NCI-H510A treated with DMSO at 0.1 percent for 48 hours (cell line): ENCODE data around the gene ANKRD49.
"Not testable (repeated sequence)": the region's sequence is repeated elsewhere in the genome, so short reads cannot be mapped to it uniquely, and the experiment has no call there.

ENCODE experiments used
- DNase-seq: peaks from one replicate; lab custom pipeline; 2025; lab: John Stamatoyannopoulos, UW

Gene ANKRD49, protein sequence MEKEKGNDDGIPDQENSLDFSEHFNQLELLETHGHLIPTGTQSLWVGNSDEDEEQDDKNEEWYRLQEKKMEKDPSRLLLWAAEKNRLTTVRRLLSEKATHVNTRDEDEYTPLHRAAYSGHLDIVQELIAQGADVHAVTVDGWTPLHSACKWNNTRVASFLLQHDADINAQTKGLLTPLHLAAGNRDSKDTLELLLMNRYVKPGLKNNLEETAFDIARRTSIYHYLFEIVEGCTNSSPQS

DNA sequence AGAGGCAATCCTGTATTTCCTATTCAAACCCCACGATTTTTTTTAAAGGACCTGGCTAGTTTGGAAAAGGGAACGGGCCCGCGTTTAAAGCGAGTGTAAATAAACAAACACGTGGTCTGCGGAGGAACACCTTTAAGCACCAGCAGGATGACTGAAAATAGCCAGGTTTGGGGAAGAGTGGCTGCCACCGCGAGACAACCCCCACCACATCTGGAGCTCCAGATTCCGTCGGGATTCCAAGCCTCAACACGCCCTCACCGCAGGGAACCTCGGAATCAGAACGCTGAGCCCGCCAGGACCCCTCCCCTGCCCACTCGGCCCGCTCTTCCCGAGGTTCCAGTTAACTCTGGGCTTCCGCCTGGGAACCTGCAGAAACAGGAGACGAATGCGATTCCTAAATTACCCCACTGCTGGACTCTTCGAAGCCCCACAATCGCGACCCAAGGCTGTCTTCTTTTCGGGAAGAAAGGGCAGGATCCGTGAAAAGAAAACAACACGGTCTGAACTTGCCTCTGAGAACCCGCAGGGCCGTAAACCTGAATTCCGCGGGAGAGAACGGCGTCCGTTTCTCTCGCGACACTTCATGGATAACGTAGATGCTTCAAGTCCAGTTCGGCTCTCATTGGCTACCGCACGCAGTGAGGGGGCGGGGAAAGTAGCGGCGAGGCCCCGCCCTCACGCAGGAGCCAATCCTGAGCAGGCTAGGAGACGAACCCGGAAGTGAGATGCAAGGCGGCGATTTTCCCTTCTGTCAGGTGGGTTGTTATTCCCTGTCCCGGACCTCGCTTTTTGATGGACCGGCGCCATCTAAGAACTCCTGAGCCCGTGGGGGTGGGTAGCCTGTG lies at the start of gene ANKRD49, which contains the start of gene MRE11:
ANKRD49 (plus strand) TSS at position 704 of the 845 bp plus-strand sequence. CDS start 2,710 bp downstream, outside the sequence.
MRE11 (minus strand) TSS at position 564 of the 845 bp plus-strand sequence. CDS start 1,043 bp downstream, outside the sequence.
- DNase-seq: peak; percentile 96

DNA sequence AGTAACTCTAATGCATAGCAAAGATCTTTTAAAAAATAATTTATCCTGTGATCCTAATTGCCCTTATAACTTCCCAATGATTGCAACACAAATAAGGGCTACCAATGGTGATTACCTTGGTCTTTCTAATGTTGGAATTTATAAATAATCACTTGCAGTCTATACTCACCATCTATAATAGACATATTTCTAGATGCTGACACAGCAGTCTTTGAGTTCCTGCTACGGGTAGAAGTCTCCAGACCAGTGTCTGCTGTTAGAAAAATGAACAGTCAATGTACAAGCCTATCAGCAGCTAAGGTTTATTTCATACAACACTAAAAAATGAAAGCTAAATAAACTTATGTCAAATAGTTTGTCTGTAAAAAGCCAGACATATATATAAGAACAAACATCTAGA lies 48.1 kb upstream of the ANKRD49 start:
- no peak for DNase-seq

DNA sequence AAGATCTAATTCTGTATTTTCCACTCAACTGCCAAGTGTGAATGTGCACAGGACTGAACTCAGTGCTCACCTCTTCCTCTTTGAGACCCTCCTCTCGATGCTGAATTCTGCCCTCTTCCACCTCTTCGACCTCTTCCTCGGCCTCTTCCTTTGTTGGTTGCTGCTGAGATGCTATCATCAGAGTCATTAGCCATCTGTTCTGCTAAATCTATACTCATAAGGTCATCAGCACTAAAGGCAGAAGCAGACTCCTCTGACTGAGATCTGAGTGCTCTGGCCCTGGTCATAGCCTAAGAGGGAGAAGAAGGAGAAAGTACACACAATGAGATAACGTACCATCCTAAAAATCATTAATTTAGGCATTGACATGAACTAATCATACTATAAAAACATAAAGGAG lies 46.6 kb upstream of the ANKRD49 start:
- no peak for DNase-seq

DNA sequence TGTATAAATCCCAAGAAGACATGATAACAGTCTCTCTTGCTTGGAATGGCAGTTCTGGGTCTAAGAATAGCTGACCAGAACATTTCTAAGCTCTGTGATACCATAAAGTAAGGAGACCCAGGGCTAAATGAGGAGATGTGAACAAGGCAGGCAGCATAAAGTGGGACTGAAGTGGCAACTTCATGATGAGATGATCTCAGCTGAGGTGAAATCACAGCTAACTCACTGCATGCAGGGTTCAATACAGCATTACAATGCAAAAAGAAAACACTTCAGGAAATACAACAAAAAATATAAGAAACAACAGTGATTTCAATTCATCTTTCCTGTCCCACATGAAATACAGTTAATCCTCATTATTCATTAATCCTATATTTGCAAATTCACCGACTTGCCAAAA lies 44.8 kb upstream of the ANKRD49 start:
- DNase-seq: no peak

- peak; percentile 19 for DNase-seq
These were observed 44.3 kb upstream of the ANKRD49 start for GRCh38 chr11:94449437-94449836.

DNA sequence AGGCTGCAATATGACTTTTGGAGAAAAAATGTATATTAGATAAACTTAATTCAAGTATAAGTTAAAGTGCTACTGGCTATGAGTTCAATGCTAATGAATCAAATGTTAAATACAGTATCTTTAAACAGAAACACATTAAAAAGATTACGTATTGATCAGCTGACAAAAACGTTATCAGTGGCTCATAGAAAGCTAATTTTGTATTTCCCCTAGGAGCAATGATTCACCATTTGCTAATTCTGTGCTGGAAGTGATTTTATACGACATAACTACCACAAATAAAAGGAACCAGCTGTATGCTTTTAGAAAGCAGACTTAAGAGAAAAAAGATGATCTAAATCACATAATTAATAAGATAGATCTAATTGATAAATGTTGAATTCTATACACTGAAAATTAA lies 43.7 kb upstream of the ANKRD49 start:
- no peak for DNase-seq

- no peak for DNase-seq
These were observed 40.8 kb upstream of the ANKRD49 start for GRCh38 chr11:94452988-94453387.

DNA sequence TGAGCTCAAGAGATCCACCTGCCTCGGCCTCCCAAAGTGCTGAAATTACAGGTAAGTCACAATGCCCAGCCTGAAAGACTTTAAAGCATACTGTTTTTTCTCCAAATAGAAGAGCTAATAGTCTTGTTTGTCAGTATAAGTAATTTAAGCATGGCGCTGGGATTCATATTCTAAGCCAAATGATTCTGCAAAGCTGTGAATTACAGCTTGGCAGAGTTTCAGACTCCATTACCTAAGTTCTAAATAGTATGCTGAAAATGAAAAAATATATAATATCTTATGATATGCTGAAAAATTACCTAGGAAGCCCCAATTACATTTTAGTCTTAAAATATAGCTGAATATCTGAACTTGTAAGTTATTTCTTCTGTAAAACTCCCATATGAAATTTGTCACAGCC lies 39.5 kb upstream of the ANKRD49 start:
- DNase-seq: no peak

GRCh38 chr11:94455861-94456260 lies 37.9 kb upstream of the ANKRD49 start:
- DNase-seq: no peak

DNA sequence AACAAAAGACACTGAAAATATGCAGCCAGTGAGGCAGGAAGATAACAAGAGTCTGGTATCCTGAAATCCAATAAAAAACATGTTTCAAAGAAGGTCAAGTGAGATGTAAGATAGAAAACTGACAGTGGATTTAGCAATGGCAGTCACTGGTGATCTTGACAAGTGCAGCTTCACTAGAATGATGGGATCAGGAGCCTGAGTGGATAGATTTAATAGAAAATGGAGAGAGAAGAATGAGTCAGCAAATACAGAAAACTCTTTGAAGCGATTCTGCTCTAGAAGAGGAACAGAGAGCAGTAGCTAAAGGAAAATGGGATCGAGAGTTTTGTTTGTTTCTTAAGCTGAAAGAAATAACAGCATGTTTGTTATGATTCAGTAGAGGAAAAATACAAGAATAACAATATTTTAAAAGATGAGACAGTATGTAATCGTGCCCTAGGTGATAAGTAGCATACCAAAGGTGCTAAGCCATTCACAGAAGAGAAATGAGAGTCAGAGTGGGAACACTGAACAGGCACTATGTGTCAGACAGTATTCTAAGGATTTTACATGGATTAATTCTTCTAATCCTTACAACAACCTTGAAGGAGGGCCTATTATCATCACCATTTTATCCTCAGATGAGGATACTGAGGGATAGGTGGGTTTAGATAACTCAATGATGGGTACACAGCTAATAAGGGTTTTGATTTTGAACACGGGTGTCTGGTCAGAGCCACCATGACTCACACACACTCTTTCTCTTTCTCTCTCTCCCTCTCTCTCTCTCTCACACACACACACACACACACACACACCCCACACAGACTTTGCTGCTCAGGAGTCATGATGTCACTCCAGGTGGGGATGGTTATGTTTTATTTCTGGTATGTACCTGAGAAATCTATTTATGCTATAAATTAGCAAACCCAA lies 36.4 kb upstream of the ANKRD49 start:
- DNase-seq: no peak

DNA sequence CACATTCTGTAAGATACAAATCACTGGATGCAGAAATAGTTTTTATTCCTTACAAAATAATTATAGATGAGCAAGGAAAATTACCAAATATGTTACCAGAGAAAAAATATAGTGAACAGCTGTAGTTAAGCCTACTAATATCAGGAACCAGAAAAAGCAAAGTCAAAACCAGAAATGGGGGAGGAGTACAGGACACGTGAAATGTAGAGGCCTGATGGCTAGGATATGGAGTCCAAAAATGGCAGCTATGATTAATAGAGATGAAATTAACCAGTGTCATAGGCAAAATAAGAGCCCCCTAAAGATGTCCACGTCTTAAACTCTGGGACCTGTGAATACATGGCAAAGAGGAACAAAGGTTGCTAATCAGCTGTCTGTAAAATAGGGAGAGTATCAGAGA lies 34.2 kb upstream of the ANKRD49 start:
- DNase-seq: no peak

GRCh38 chr11:94469416-94469815 lies 24.4 kb upstream of the ANKRD49 start:
- no peak for DNase-seq

- DNase-seq: no peak
These were observed 20.6 kb upstream of the ANKRD49 start for GRCh38 chr11:94472916-94473799.

- no peak for DNase-seq
These were observed 16.2 kb upstream of the ANKRD49 start for GRCh38 chr11:94477624-94478023.

DNA sequence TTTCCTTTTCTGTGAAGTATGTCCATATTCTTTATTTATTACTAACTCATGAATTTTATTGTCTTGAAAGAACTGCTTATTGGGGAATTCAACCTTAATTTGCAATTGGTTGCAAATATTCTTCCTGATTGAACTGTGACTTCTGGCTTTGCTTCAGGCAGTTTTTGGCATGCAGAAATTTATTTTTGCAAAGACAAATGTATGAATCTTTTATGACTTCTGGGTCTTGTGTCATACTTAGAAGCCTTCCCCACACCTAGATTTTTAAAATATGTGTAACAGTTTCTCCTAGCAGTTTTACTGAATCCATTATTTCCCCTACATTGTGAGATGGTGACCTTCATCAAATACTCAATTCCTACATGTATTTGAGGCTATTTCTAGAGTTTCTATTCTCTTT lies 12.4 kb upstream of the ANKRD49 start:
- no peak for DNase-seq

DNA sequence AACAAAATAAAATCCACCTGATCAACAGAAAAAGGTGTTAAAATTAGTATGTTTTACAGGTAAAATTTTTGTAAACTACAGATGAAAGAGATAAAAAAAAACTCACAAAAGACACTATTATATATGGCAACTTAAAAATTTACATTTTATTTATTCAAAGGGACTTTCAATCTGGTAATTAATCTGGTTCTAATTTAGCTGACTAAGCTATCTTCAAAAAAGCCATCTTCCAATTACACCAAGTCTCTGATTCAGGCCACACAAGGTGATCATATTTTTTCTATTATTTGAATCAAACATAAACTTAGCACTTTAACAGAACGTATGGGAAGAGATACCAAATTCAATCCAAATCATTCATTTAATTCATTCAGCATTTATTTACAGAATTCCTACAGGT lies 7.7 kb upstream of the ANKRD49 start:
- DNase-seq: no peak

DNA sequence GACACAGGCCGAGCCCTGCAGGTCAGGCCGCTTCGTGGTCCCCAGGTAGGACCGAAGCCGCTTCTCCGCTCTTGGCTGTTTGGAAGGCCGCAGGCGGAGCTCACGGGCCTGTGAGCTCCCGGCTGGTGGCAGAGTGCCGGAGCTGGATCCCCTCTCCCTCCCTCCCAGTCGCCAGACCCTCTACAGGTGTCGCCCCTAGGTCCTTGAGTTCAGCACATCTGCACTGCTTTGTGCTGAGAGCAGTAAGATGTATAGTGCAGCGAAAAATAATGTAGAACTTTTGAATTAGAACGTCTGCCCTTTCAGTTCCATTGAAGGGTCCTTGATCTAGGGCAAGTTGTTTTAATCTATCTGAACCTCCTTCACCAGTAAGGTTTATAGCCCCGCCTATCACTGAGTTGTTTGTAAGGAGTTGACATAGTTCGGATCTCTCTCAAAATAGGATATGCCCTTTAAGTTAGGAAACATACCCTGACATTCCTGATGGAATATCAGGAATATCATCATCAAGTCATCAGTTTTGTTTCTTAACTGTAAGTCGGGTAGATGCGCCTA lies 419 bp downstream of the ANKRD49 start:
- peak; percentile 22 for DNase-seq

DNA sequence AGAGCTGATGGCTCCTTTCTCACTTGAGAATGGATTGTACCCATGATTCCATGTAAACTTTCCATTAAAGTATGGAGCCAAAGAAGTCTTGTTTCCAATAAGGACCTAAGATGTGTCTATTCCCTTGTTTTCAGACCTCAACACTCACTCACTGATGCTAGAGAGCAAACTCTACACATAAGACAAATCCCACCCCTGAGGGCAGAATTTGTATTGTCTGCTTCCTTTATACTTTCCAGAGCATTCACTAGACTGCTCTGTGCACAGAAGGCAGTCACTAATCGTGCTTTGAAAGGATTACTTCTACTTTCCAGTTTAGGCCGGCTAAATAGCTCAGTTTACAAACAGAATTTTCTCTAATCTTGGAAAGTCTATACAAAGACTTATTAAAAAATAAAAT lies 6.4 kb downstream of the ANKRD49 start:
- no peak for DNase-seq

GRCh38 chr11:94501522-94501921 lies 7.7 kb downstream of the ANKRD49 start:
- no peak for DNase-seq

DNA sequence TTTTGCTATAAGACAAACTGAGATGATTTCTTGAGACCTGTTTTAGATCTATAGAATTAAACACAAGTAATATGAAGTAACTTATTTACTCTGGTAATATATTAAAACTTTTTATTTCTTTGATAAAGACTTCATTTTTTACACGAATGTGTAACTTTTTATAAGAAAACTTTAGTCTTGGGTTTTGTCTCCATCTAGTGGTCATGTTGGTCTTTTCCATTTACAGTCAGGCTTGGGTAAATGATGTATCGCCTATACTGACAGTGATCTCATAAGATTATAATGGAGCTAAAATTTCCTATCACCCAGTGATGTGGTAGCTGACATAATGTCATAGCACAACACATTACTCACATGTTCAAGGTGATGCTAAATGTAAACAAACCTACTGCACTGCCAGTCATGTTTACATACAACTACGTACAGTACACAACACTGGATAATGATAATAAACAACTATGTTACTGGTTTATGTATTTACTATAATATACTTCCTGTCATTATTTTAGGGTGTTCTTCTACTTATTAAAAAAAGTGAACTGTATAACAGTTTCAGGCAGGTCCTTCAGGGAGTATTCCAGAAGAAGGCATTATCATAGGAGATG lies 11.0 kb downstream of the ANKRD49 start:
- peak; percentile 54 for DNase-seq

GRCh38 chr11:94506513-94506912 lies 12.7 kb downstream of the ANKRD49 start:
- not testable (repeated sequence) for DNase-seq
